Prostate gland (tissue), 2 donors: Measurements from ENCODE around the gene PXT1. TPM values are rescaled to one million over a fixed set of nuclear protein-coding genes. Genes with fewer than 3 reads are reported as not detected.
A peak's percentile ranks its signal among the peaks of the same experiment; 100 is the strongest.

Experiments
- DNase-seq: peaks from one replicate; pipeline ENCODE4 v3.0.0-alpha.2; 2019; ENCODE audit warnings: low spot score
- H3K27ac ChIP-seq, 2 donors: fragments of 200-600 bp; sonication (generic); 2 replicates each; pipeline ENCODE4 v1.5.1; 2017 to 2019
- H3K27me3 ChIP-seq: fragments of 200-600 bp; sonication (generic); replicated peaks from 2 replicates; pipeline ENCODE4 v1.5.1; 2019; ENCODE audit not compliant: insufficient read depth
- H3K36me3 ChIP-seq, 2 donors: fragments of 200-600 bp; sonication (generic); 1 replicate in 1 of 2; 2 replicates in 1 of 2; pipeline versions ENCODE4 v1.5.1 to v1.8.1; 2017 to 2019
- H3K4me1 ChIP-seq: fragments of 200-600 bp; sonication (generic); replicated peaks from 2 replicates; pipeline ENCODE4 v1.5.1; 2019
- H3K4me3 ChIP-seq, 2 donors: fragments of 200-600 bp; sonication (generic); 2 replicates each; pipeline ENCODE4 v1.5.1; 2017 to 2019
- H3K9me3 ChIP-seq: fragments of 200-600 bp; sonication (generic); 2 replicates; pipeline ENCODE4 v1.5.1; 2017
- CTCF ChIP-seq, 4 experiments: fragments of 200-600 bp in 2 of 4; fragments of 450-650 bp in 2 of 4; sonication (generic) in 2 of 4; IDR thresholded peaks; 1 replicate in 3 of 4; 2 replicates in 1 of 4; pipeline ENCODE4 v1.5.1; 2016 to 2019; ENCODE audit warnings: antibody characterized with exemption in 4 of 4, mild to moderate bottlenecking in 2 of 4, moderate library complexity in 2 of 4
- POLR2A ChIP-seq: fragments of 450-650 bp; IDR thresholded peaks from one replicate; pipeline ENCODE4 v1.6.1; 2016; ENCODE audit warnings: antibody characterized with exemption, mild to moderate bottlenecking
- POLR2AphosphoS5 ChIP-seq: sonication (generic); formaldehyde crosslinking; IDR thresholded peaks from one replicate; pipeline ENCODE4 v1.6.1; 2017; ENCODE audit warnings: antibody characterized with exemption
- WGBS: methylation state at CpG from one replicate; pipeline ENCODE4 v1.1.5; 2018; 5-methylcytosine and 5-hydroxymethylcytosine counted together
- intact Hi-C: fragments of 100-400 bp; cut with DNase I; formaldehyde crosslinking; loops from one replicate; pipeline ENCODE4 v1.14.2; 2022
- total RNA-seq, 2 donors: library from RNA; depleted of rRNA; stranded (reverse); fragments of >200 nt; gene quantifications; one replicate each; pipeline ENCODE4 v1.1.0, GENCODE V29; 2016

The PXT1 gene
- total RNA-seq, 2 donors from 2014 or later, result 6.3 TPM; not detected in 1

- Histone ChIP-seq H3K9me3 (no peaks in the 10 kb centered on the region), H3K36me3 (no peaks in the 10 kb centered on the region), H3K27me3 (no peaks in the 10 kb centered on the region), H3K27ac (peak overlapping the region; percentile 91 to 92), H3K4me3 (peak overlapping the region; percentile 51 to 55), H3K4me1 (no peaks in the 10 kb centered on the region)
- DNase-seq, result peak; percentile 99
- peak; percentile 26 to 86 (median 76) for TF ChIP-seq CTCF (IDR thresholded peaks at IDR 0.05)
- TF ChIP-seq POLR2AphosphoS5, result peak; percentile 96
- TF ChIP-seq POLR2A, result peak; percentile 72
- intact Hi-C loops, result loop anchor here (5.0 kb wide), 1 partner anchor 124 kb away; the partner anchor contains the start of gene STK38
- 0% methylated on average over 51 of the region's 51 CpGs for WGBS
These were observed 19.4 kb downstream of the PXT1 start for GRCh38 chr6:36423101-36423824.

GRCh38 chr6:36422714-36423100 lies 19.9 kb downstream of the PXT1 start:
- H3K4me3 ChIP-seq, result peak overlapping the region; percentile 51 to 55
- H3K4me1 ChIP-seq, result no peaks in the 10 kb centered on the region
- intact Hi-C loops, result loop anchor here (5.0 kb wide), 1 partner anchor 125 kb away; the partner anchor contains the start of gene STK38
- 8% methylated on average over 4 of the region's 4 CpGs for WGBS
- no peaks in the 10 kb centered on the region for H3K9me3 ChIP-seq
- DNase-seq, result no peak
- H3K27ac ChIP-seq, result peak overlapping the region; percentile 91 to 92
- H3K27me3 ChIP-seq, result no peaks in the 10 kb centered on the region
- H3K36me3 ChIP-seq, result no peaks in the 10 kb centered on the region
- TF ChIP-seq POLR2AphosphoS5, result no peak
- peak in 1 of 4 experiments; percentile 17 for TF ChIP-seq CTCF (IDR thresholded peaks at IDR 0.05)
- TF ChIP-seq POLR2A, result no peak

GRCh38 chr6:36419310-36419709 lies 23.3 kb downstream of the PXT1 start:
- TF ChIP-seq POLR2AphosphoS5 (no peak), POLR2A (no peak), CTCF (IDR thresholded peaks at IDR 0.05) (no peak)
- H3K4me1 ChIP-seq, result no peaks in the 10 kb centered on the region
- WGBS, result 44% methylated on average over 1 of the region's 1 CpG
- H3K36me3 ChIP-seq, result no peaks in the 10 kb centered on the region
- no peak overlapping the region for H3K4me3 ChIP-seq
- H3K9me3 ChIP-seq, result no peaks in the 10 kb centered on the region
- no peak overlapping the region for H3K27ac ChIP-seq
- DNase-seq, result no peak
- H3K27me3 ChIP-seq, result no peaks in the 10 kb centered on the region
- intact Hi-C loops, result no loop called here

GRCh38 chr6:36418558-36418957 lies 24.1 kb downstream of the PXT1 start:
- TF ChIP-seq POLR2A, result no peak
- H3K27ac ChIP-seq, result no peak overlapping the region
- intact Hi-C loops, result no loop called here
- no peak for DNase-seq
- no peaks in the 10 kb centered on the region for H3K36me3 ChIP-seq
- H3K4me3 ChIP-seq, result no peak overlapping the region
- WGBS, result 75% methylated on average over 3 of the region's 3 CpGs
- H3K27me3 ChIP-seq, result no peaks in the 10 kb centered on the region
- no peaks in the 10 kb centered on the region for H3K4me1 ChIP-seq
- no peaks in the 10 kb centered on the region for H3K9me3 ChIP-seq

GRCh38 chr6:36414481-36414880 lies 28.2 kb downstream of the PXT1 start:
- no peak overlapping the region for H3K4me3 ChIP-seq
- intact Hi-C loops, result no loop called here

More at GRCh38 chr6:36414481-36414880, 28.2 kb downstream of the PXT1 start:
- 48% methylated on average over 1 of the region's 1 CpG for WGBS
- Histone ChIP-seq H3K4me1 (no peaks in the 10 kb centered on the region), H3K27ac (no peak overlapping the region), H3K27me3 (no peaks in the 10 kb centered on the region), H3K36me3 (no peaks in the 10 kb centered on the region), H3K9me3 (no peaks in the 10 kb centered on the region)
- DNase-seq, result no peak
- TF ChIP-seq POLR2AphosphoS5 (no peak), POLR2A (no peak), CTCF (IDR thresholded peaks at IDR 0.05) (no peak)
